Kidney epithelial cell (primary cell): ENCODE data around the gene FRMD3. TPM values are rescaled to one million over a fixed set of nuclear protein-coding genes. Genes with fewer than 3 reads are reported as not detected.

Experiments
- DNase-seq: peaks from one replicate; pipeline ENCODE4 v3.0.0-alpha.2; 2010; ENCODE audit warnings: low read depth
- H3K27me3 ChIP-seq: 2 replicates; pipeline ENCODE4 v1.6.0; 2011; ENCODE audit warnings: low read length; ENCODE audit not compliant: control insufficient read depth, insufficient read depth
- H3K36me3 ChIP-seq: 2 replicates; pipeline ENCODE4 v1.5.1; 2011; ENCODE audit warnings: low read length; ENCODE audit not compliant: control insufficient read depth, insufficient read depth
- H3K4me3 ChIP-seq: 2 replicates; pipeline ENCODE4 v1.5.1; 2011; ENCODE audit warnings: low read depth, mild to moderate bottlenecking, control low read depth, low read length
- CTCF ChIP-seq: IDR thresholded peaks from 2 replicates; pipeline ENCODE4 v1.5.1; 2011; ENCODE audit warnings: mild to moderate bottlenecking, moderate library complexity, low read length, control low read depth, inconsistent platforms; ENCODE audit not compliant: insufficient read depth, poor library complexity, severe bottlenecking
- total RNA-seq: library from RNA; depleted of rRNA; stranded (reverse); fragments of >200 nt; gene quantifications from 2 replicates; pipeline ENCODE4 v1.2.3, GENCODE V29; 2015

FRMD3 gene
- total RNA-seq, 1 donor from 2014 or later: 5.2 TPM

DNA sequence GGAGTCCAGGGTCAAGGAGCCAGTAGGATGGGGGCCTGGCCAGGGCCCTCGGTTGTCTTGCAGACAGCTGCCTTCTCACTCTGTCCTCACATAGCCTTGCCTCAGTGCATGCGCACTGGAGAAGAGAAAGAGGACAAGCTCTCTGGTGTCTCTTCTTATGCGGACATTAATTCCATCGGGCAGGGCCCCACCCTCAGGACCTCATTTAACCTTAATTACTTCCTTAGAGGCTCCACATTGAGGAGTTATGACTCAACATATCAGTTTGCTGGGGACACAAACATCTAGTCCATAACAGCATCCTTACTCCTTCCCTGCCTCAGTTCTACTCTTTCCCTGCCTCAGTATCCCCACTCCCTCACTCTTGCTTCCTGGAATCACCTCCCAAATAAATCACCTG lies 78.4 kb downstream of the FRMD3 start:
- TF ChIP-seq CTCF: no peak
- Histone ChIP-seq H3K4me3 (no peak overlapping the region), H3K27me3 (no peaks in the 10 kb centered on the region), H3K36me3 (no peaks in the 10 kb centered on the region)
- DNase-seq: no peak

DNA sequence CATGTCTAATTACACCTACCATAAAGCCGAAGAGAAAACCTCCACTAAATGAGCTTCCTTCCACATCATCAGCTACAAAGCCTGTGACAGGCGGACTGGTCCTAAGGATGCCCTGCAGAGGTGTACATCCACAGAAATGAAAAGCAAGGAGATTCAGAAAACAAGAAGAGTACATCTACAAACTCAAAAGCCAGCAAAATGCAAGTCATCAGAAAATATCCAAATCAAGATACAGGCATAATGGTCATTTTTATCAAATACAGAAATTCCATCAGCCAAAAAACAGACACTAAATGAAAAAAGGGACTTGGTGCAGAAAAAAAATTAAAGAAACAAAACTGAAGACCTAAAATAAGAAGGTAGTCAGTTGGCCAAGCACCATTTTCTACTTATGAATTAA lies 79.7 kb downstream of the FRMD3 start:
- no peak for DNase-seq
- no peak for TF ChIP-seq CTCF
- Histone ChIP-seq H3K4me3 (no peak overlapping the region), H3K27me3 (no peaks in the 10 kb centered on the region), H3K36me3 (no peaks in the 10 kb centered on the region)

- Histone ChIP-seq H3K4me3 (no peak overlapping the region), H3K36me3 (no peaks in the 10 kb centered on the region), H3K27me3 (no peaks in the 10 kb centered on the region)
- no peak for DNase-seq
- no peak for TF ChIP-seq CTCF
Measured at GRCh38 chr9:83457005-83457404, 81.2 kb downstream of the FRMD3 start.

DNA sequence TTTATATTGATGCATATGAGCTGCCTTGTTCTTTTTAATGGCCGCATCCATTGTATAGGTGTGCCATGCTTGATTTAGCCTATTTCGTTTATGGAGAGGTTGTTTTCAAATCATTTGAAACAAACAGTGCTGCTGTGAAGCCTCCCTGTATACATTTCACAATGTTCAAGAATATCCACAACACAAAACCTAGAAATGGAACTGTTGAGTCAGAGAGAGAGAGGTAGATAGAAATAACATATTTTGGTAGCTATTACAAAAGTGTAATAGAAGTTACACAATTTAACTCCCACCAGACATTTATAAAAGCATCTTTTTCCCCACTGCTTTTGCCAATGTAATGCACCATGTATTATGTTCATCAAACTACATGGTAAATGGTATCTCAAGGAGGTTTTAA lies 82.0 kb downstream of the FRMD3 start:
- no peaks in the 10 kb centered on the region for H3K27me3 ChIP-seq

DNA sequence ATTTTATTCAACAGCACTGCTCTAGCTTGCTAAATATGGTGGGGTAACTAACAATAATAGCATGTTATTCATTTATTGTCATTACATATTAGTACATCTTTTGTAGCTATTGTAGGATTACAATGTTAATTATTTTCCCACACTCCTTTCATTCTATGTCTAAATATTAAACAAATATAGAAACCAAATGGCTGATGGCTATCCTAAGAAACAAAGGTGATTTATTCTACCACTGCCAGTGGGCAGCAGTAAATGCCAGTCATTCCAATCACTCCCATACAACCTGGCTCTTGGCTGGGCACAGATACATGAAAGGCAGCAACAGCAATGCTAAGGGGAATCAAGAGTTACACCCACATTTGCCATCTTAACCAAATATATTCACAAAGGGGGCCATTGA lies 84.1 kb downstream of the FRMD3 start:
- TF ChIP-seq CTCF: no peak
- no peak overlapping the region for H3K4me3 ChIP-seq
- no peaks in the 10 kb centered on the region for H3K36me3 ChIP-seq
- no peak for DNase-seq
- H3K27me3 ChIP-seq: no peaks in the 10 kb centered on the region

More for the DNA sequence above, 82.0 kb downstream of the FRMD3 start:
- TF ChIP-seq CTCF: no peak
- DNase-seq: no peak
- no peaks in the 10 kb centered on the region for H3K36me3 ChIP-seq
- no peak overlapping the region for H3K4me3 ChIP-seq

GRCh38 chr9:83451308-83451707 lies 86.9 kb downstream of the FRMD3 start:
- no peak for DNase-seq
- Histone ChIP-seq H3K27me3 (no peaks in the 10 kb centered on the region), H3K4me3 (no peak overlapping the region), H3K36me3 (no peaks in the 10 kb centered on the region)
- TF ChIP-seq CTCF: no peak
